NK-92 treated with Interleukin-12 subunit alpha and Interleukin-12 subunit beta, amount 100 ng/mL, for 24 hours (cell line): ENCODE measurements around the gene TOP3A.

Experiments
- DNase-seq: peaks from one replicate; lab custom pipeline; 2025; lab: John Stamatoyannopoulos, UW

The TOP3A gene

GRCh38 chr17:18277076-18277475 is 37.7 kb downstream of the TOP3A start:
- DNase-seq, result no peak

- DNase-seq, result no peak
Measured at GRCh38 chr17:18270046-18270931, 44.5 kb downstream of the TOP3A start.

GRCh38 chr17:18267927-18268711 is 46.7 kb downstream of the TOP3A start:
- no peak for DNase-seq

DNA sequence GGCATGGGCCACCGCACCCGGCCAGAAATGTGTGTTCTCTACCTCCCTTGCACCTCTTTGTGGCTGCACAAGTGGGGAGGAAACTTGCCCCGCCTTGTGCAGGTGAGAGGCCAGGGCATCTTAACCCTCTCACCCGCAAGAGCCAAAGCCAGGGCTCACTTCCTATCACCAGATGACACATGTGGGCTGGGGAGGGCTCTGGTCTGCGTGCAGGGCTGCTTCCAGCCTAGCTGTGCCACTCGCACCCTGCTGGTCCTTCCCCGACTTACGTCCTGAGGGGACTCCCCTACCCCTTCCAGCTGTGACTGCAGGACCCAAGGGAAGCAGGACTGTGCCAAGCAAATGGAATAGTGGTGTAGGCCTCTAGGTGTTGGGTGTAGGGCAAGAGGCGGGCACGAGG is 47.4 kb downstream of the TOP3A start:
- DNase-seq, result no peak

DNA sequence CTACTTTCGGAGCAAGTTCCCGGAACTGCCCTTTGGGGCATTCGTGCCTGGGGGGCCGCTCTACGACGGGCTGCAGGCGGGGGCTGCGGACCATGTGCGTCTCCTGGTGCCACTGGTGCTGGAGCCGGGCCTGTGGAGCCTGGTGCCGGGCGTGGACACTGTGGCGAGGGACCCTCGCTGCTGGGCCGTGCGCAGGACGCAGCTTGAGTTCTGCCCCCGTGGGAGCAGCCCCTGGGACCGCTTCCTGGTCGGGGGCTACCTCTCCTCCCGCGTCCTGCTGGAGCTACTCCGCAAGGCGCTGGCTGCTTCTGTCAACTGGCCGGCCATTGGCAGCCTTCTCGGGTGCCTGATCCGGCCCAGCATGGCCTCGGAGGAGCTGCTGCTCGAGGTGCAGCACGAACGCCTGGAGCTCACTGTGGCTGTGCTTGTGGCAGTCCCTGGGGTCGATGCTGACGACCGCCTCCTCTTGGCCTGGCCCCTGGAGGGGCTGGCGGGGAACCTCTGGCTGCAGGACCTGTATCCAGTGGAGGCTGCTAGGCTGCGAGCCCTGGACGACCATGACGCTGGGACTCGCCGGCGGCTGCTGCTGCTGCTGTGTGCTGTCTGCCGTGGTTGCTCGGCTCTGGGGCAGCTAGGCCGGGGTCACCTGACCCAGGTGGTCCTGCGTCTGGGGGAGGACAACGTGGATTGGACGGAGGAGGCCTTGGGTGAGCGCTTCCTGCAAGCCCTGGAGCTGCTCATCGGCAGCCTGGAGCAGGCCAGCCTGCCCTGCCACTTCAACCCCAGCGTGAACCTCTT is 50.7 kb downstream of the TOP3A start:
- no peak for DNase-seq

- DNase-seq, result no peak
Measured at GRCh38 chr17:18262641-18263040, 52.2 kb downstream of the TOP3A start.

DNA sequence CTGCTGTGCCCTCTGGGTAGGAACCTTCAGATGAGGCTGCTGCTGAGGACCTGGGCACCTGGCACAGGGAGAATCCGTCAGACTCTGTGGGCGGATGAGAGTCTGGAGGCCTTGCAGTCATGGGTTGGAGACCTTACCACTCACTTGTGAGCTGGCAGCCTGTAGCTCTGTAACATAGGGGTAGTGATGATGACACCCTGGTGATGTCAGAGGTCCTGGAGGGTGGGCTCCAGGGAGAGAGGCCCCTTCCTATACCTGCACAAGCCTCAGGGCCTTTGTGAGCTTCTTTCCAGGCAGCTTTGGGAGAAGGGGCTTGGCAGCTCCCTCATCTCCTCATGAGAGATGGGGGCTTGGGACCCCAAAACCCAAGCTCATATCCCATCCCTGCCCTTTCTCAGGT is 52.7 kb downstream of the TOP3A start:
- no peak for DNase-seq

GRCh38 chr17:18261659-18262058 is 53.1 kb downstream of the TOP3A start:
- no peak for DNase-seq

- DNase-seq, result no peak
Measured at GRCh38 chr17:18261146-18261515, 53.7 kb downstream of the TOP3A start.

DNA sequence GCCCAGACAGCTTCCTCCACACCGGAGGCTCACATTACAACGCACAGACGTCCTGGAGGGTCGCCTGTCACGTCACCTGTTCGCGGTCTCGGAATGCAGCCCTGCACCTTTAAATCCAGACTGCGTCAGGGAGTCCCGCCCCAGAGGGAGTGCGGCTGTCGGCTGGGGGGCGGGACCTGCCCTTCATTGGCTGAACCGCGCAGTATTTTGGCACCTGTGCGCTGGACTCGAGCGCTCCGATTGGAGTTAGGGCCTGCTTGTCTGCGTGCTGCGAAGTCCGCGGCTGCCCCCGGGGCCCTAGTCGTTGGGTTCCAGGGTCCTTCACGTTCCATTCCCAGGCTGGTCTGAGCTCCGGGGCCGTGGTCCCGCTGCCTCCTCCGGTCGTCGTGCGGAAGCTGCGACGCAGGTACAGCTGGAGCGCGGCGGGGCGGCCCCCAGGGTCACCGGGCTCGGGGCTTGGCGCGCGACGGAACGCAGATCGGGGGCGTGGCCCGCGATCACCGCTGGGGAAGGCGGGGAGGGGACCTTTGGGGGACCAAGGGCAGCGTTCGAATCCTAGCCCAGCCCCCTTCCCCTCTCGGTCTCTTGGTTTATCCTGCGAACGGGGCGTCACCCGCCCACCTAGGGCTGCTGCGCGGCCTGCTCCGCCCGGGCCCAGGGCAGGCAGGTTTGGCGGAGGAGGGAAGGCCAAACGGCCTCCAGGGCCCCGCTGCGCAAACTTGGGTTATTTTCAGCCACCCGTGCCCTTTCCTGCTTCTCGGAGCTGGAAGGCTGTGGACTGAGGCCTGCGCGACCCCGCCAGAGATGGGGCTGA is 54.3 kb downstream of the TOP3A start, which contains the start of gene MIEF2:
MIEF2 (plus strand) TSS at position 331 of the 814 bp plus-strand sequence. CDS start 2,059 bp downstream, outside the sequence.
- peak; percentile 74 for DNase-seq

DNA sequence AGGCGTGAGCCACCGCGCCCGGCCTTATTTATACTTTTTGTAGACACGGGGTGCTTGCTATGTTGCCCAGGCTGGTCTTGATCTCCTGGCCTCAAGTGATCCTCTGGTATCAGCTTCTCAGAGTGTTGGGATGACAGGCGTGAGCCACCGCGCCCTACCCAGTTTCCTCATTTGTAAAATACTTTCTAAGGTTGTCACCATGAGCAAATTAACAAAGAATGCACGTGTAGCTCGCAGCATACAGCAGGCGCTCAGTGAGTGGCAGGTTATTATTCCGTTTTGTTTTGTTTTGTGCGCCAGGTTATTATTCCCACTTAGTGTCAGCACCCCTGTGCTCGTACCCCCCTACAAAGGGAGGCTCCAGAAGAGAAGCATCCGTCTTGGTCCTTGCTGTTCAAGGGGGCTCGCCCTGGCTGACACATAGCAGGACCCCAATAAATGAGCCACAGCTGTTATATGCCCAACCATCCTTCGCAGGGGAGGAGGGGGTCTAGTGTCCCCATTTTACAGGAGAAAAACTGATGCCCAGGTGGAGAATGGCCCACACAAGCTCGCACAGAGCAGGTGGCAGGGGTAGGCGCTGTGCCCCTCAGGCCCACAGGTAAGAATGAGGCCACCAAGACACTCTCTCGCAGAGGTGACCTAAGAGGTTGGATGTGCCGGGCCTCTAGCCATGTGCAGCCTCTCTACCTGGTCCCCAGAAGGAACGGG is 55.0 kb downstream of the TOP3A start:
- no peak for DNase-seq

DNA sequence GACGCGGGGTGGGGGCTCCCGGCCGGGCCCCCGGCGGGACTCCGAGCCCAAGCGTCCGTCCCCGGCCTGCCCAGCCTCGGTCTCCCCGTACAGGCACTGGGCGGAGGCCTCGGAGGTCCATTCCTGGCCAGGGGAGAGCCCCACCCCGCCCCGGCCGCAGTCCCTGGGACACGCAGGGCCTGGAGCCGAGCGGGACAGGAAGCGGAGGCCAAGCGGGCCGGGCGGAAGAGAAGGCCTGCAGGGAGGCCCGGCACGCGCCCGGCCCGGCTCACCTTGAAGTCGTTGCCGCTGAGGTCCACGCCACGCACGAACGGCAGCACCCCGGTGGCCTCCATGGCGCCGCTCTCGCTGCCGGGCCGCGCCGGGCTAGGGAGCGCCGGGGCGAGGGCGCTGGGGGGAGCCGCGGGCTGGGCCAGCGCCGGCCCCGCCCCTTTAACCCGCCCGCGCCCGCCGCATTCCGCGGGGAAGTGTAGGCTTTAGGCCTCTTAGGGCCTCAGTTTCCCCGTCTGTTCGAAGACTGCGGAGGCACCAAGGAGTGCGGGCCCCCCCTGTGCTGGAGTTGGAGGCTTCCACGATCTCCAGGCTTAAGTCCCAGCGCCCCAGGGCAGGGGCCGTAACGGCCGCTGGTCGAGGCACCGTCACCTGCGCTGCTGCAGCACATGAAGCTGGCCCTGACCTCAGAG is 56.3 kb downstream of the TOP3A start, which contains the start of gene FLII:
FLII (minus strand) TSS at position 383 of the 683 bp plus-strand sequence; CDS start at position 335, 48 bp downstream.
- DNase-seq, result peak; percentile 21

DNA sequence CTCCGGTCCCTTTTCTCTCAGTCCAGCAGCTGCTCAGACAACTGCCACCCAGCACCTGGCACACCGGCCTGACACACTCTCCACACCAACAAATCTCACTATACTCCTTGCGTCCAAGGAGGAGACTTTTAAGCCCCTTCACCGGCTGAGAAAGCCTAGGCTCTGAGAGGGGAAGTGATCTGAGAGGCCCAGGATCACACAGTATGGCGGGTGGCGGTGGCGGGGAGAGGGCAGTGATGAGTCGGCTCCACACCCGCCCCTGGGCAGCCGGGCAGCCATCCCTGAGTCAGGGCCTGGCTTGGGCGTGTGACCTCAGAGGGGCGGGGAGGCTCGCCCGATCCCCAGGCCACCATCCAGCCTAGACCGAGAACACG is 56.8 kb downstream of the TOP3A start:
- peak; percentile 20 for DNase-seq

DNA sequence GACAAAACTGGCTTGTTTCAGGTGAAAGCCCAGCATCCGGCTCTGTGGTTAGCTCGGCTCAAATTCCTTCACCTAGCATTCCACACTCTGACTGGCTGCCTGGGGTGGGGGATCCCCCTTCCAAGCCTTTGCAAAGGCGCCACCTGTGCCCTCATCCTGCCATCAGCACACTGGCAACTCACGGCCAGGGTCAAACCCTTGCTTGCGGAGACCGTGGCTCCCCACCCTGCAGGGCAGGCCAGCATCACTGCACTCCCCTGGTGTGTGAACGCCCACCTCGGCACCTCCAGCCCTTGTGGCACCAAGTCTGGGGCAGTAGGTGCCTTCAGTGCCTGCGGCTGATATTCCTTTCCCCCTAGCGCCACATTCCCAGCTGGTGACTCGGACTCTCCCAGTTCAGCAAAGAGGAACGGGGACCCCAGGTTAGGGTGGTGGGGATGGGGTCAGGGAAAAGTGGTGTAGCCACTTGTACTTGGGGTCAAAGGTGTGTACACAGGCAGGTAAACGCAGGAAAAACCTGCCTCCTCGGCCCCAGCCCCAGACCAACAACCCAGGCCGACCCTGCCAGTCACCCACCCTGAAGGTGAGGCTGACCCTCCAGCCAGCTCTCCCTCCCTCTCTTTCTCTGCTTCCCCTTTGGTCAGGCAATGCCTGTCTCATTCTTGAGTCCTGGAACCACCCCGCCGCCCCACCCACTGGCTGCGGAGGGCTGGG is 57.4 kb downstream of the TOP3A start:
- no peak for DNase-seq

- no peak for DNase-seq
Measured at GRCh38 chr17:18256776-18257175, 58.0 kb downstream of the TOP3A start.

DNA sequence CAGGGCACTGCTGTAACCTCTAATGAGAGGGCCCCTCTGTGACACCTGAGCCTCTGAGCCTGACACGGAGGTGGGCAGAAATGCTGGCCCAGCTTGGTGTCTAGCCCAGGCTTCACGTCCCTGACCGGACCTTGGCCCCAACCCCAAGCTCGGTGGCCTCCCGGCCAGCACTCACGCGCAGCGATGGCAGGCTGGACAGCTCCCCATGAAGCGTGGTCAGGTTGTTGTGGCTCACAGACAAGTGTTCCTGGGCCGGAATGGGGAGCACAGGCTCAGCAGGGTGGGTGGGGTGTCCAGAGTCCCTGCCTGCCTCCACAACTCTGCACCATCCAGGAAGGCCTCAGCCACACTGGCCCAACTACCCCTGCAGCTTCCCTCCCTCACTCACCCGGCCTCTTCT is 58.4 kb downstream of the TOP3A start:
- DNase-seq, result no peak

- DNase-seq, result no peak
Measured at GRCh38 chr17:18254888-18255649, 59.7 kb downstream of the TOP3A start.

- no peak for DNase-seq
Measured at GRCh38 chr17:18253947-18254821, 60.6 kb downstream of the TOP3A start.
